ENCODE measurements around the gene C18orf32.

GRCh38 chr18:49517483-49517882 is 30.4 kb upstream of the C18orf32 start:
- TF ChIP-seq CTCF (IDR thresholded peaks at IDR 0.05 in 8 of 11, conservative IDR thresholded peaks at IDR 0.05 in 3 of 11) (no peak), POLR2AphosphoS5 (IDR thresholded peaks at IDR 0.05) (no peak), POLR2A (IDR thresholded peaks at IDR 0.05) (no peak)
